ENCODE data around the gene DOCK3.
"Not testable (repeated sequence)": the region's sequence is repeated elsewhere in the genome, so short reads cannot be mapped to it uniquely, and the experiment has no call there.

Gene DOCK3

GRCh38 chr3:51340989-51341636, 666.4 kb downstream of the DOCK3 start:
- DNase-seq: no peak

DNA sequence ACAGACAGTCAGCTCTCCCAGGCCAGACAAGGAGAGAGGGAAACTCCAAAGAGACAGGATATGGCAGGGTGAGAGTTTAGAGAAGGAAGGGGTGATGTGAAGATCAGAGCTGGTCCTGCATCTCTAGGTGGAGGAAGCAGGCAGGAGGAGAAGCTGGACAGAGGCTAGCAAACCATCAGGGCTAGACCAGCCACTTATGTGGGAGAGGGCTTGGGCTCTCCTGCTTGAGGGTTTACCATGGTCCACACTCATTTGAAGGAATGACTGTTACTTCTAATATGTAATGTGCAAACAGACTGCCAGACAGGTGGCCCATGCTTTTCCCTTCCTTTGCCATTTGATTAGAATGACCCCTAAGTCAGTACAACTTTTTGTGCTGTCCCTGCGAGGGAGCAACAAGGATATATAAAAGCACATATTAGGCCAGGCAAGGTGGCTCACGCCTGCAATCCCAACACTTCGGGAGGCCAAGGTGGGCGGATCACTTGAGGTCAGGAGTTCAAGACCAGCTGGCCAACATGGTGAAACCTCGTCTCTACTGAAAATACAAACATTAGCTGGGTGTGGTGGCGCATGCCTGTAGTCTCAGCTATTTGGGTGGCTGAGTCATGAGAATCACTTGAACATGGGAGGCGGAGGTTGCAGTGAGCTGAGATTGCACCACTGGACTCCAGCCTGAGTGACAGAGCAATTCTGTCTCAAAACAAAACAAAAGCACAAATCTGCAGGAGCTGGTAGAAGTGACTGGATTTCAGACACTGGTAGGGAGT, 669.4 kb downstream of the DOCK3 start:
- DNase-seq: peak; percentile 57 to 66

DNA sequence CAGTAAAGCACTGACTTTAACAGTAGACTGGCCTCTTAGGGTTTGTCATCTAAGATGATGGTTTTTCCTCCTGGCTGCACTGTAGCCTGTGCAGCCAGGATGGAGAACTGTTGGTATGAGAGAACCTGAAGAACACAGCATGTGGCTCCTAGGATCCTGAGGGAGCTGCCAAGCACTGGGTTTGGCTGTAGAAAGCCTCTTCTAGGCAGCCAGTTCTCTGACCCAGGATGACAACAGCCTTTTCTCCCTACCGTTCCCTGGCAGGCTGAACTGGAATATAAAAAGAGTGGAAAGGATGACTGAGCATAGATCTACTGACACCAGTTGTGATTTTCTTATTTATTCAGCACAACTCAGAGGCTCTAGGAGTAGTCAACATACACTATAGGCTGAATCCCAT, 676.0 kb downstream of the DOCK3 start:
- no peak for DNase-seq

- no peak for DNase-seq
These were observed 678.4 kb downstream of the DOCK3 start for GRCh38 chr3:51353131-51353530.

GRCh38 chr3:51353691-51354090, 679.0 kb downstream of the DOCK3 start:
- peak; percentile 24 to 33 for DNase-seq

DNA sequence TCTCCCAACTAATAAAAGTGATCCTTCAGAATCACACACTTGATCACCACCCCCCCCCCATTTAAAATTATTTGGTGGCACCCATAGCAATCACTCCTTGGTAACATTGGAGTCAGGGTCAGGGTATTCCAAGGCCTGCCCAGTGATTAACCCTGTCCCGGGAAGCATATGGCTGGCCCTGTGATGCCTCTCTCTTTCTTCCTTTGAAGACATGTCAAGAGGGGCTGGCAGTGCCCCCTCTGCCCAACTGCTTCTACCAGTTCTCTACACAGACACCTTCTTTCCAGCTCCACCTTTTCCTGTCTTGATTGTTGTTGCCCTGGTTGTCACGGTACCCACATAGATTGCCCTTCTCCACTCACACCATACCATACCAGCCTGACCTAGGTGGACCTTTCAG, 679.4 kb downstream of the DOCK3 start:
- DNase-seq: no peak

DNA sequence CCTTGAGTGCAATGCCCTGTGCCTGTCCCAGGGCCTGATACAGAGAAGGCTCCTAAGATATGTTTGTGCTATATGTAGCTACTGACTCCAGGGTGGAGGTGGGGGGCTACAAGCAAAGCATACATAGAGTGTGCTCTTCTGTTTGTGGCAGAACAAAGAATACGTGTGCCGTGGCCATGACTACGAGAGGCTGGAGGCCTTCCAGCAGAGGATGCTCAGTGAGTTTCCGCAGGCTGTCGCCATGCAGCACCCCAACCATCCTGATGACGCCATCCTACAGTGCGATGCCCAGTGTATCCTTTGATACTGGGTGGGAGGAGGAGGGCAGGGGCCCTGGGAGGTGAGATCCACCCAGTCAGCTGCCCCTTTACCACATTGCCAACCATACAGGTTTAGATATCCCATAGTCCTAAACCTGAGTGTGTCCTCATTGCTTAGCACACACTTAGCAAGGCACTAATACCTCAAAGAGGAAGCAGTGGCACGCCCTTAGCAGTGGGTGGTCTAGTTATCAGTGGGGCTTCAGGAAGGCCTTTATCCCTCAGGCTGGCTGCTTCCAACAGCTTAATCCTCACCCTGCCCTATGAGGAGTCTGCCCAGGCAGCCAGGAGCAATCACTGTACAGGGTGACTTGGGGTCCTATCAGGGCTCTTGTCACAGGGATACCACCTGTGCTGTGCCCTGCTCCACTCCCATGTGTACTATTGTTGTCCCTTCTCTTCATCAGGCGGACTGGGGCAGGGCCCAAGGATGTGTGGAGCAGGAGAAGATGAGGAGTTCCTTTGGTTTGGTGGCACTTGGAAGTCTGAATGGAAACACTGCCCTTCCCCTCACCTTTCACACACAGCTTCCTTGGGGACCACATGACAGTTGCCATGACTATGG, 680.2 kb downstream of the DOCK3 start:
- DNase-seq: no peak

DNA sequence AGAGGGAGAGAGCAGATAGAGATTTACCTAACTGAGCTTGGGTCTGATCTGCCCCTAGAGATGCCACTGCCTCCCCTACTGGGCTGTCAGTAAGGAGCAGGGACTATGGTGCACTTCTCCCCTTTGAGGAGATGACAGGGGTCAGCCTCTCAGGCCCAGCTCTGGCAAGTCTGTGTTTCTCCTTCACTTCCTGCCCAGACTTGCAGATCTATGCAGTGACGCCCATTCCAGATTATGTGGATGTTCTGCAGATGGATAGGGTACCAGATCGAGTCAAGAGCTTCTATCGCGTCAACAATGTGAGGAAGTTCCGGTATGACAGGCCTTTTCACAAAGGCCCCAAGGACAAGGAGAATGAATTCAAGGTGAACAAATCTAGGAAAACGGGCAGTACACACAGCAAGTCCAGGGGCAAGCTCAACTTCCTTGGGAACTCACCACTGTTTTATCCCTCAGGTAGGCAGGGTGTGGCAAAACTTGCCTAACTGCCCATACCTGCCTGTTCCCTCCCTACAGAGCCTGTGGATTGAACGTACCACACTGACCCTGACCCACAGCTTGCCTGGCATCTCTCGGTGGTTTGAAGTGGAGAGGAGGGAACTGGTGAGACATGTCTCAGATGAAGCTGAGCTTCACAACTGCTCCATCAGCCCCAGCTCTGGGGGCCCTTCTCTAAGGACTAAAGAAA, 681.3 kb downstream of the DOCK3 start:
- no peak for DNase-seq

- DNase-seq: no peak
These were observed 683.1 kb downstream of the DOCK3 start for GRCh38 chr3:51357856-51358255.

- DNase-seq: no peak
These were observed 684.3 kb downstream of the DOCK3 start for GRCh38 chr3:51358981-51359380.

GRCh38 chr3:51360806-51361205, 686.1 kb downstream of the DOCK3 start:
- no peak for DNase-seq

- no peak for DNase-seq
These were observed 687.0 kb downstream of the DOCK3 start for GRCh38 chr3:51361746-51362145.

- DNase-seq: no peak
These were observed 687.7 kb downstream of the DOCK3 start for GRCh38 chr3:51362476-51362875.

DNA sequence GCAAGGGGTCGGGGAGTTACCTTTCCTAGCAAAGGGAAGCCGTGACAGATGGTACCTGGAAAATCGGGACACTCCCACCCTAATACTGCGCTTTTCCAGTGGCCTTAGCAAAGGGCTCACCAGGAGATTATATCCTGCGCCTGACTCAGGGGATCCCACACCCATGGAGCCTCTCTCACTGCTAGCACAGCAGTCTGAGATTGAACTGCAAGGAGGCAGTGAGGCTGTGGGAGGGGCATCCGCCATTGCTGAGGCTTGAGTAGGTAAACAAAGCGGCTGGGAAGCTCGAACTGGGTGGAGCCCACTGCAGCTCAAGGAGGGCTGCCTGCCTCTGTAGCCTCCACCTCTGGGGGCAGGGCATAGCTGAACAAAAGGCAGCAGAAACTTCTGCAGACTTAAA, 693.5 kb downstream of the DOCK3 start:
- not testable (repeated sequence) for DNase-seq

DNA sequence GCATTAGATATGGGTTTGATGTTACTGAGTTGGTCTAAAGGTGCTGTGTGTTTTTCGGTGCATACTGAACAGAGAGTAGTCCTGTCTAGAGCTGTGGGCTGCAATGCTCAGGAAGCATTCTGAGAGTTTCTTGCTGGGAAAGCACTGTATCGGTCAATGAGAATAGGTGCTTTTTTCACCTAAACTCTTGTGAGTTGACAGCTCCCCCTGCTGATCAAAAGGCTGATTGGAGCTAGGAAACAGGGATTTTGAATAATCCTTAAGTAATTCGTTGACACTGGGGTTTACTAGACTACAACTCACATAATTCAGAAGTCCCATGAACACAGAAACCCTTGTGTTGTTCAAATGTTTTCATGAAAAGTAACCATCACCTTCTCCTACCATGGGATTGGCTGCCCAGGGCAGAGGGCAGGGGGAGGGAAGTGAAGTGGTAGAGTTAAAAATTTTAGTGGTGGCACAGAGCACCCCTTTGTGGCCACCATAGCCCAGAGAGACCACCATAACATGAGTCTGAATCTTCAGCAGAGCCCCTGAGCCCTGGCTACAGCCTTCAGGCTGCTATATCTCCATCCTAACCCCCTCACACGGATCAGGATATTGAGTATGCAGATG, 697.3 kb downstream of the DOCK3 start:
- DNase-seq: peak; percentile 35 to 62

DNA sequence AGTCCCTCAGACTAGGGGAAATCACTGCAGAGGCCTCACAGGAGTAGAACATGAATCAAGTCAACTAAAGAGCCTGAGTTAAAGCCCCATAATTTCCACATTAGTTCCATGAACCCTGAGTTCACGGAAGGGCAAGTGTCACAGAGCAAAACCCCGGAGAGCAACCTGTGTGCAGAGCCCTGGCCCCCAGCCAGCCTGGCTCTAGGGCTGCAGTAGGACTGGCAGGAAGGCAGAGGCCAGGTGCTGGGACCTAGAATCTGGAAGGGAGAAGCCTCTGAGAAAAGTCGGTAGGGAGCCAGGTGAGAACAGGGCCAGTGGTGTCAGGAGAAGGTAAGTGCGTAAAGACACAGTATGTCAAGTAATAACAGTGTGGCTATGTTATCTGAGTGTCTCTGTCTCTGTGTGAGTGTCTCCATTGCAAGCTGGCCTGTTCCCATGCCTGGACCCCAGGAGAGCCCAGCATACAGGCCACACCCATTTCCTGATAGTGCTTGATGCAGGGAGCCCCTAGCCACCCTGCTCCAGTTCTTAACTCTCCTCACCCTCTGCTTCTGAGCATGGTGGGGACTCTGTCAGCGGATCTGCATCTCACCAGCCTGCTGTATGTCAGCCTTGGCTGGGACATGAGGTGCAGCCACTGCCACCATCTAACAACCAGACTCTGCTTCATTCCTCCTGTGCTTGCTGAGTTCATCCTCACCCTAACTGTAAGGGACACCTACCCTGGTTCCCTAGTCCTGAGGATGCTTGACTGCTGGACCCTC, 699.1 kb downstream of the DOCK3 start:
- no peak for DNase-seq

GRCh38 chr3:51374456-51374855, 699.7 kb downstream of the DOCK3 start:
- no peak for DNase-seq

- DNase-seq: no peak
These were observed 700.4 kb downstream of the DOCK3 start for GRCh38 chr3:51375136-51375535.

GRCh38 chr3:51375571-51375970, 700.8 kb downstream of the DOCK3 start:
- no peak for DNase-seq

DNA sequence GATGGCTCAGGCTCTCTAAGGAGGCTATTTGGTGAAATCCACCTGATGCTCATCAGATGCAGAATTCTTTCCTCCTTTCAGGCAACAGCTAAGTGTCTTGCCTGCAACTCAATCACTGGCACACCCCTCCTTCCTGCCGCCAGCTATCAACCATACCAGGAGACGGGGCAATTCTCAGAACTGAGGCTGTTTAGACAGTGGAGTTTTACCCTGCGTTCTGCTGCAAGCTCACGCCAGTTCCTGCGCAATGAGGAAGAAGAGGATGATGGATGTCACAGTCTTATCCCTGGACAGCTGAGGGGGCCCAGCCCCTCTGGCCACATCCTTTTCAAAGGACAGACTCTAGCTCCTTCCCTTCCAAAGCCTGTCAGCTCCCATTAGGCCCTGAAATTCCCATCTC, 703.3 kb downstream of the DOCK3 start:
- DNase-seq: no peak

DNA sequence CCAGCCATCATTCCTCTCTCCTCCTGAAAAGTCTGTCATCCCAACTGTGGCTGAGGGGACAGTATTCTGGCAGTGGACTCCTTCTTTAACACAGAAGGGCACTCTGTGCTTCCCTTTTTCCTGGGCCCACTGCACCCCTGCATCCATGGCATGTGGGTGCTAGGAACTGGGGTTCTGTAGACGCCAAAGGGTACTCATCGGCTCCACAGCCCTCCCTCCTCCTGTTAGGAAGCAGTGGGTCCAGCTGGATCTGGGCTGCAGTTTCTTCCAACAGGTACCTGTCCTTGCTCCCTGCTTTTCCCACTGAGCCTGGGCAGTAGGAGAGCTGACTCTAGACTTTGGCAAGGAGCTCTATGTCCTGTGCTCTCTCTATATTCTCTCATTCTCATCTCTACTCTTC, 704.0 kb downstream of the DOCK3 start:
- no peak for DNase-seq

- DNase-seq: no peak
These were observed 704.6 kb downstream of the DOCK3 start for GRCh38 chr3:51379301-51379700.
